HEK293 (cell line): ENCODE measurements around the gene IKZF1.

Source experiments
- CTCF ChIA-PET: fragments of 350-600 bp; formaldehyde crosslinking; extraction: SDS; loops from one replicate; lab custom pipeline; 2021; ENCODE audit warnings: antibody characterized with exemption; lab: Yijun Ruan, JAX
- POLR2A ChIA-PET: fragments of 300-600 bp; formaldehyde crosslinking; extraction: SDS; loops from one replicate; lab custom pipeline; 2020; ENCODE audit warnings: antibody characterized with exemption, inconsistent platforms; lab: Yijun Ruan, JAX
- H3K27ac ChIP-seq: fragments of 200-500 bp; sonication (Bioruptor generic); 2 replicates; pipeline ENCODE4 v1.5.1; 2014; ENCODE audit warnings: low read depth, low read length, control low read depth, inconsistent platforms; ENCODE audit errors: extremely low read depth
- H3K36me3 ChIP-seq, 2 experiments: fragments of 200-500 bp in 1 of 2; sonication (Bioruptor generic) in 1 of 2; 1 replicate in 1 of 2; 2 replicates in 1 of 2; pipeline ENCODE4 v1.5.1; 2014 to 2017; ENCODE audit warnings: inconsistent platforms in 2 of 2, low read length in 2 of 2; ENCODE audit not compliant: control insufficient read depth in 2 of 2, insufficient read depth in 1 of 2
- H3K4me1 ChIP-seq: fragments of 200-500 bp; sonication (Bioruptor generic); 2 replicates; pipeline ENCODE4 v1.5.1; 2014; ENCODE audit warnings: mild to moderate bottlenecking, low read length, inconsistent platforms; ENCODE audit not compliant: control insufficient read depth, insufficient read depth
- H3K4me3 ChIP-seq: 2 replicates; pipeline ENCODE4 v1.5.1; 2011; ENCODE audit warnings: low read depth, mild to moderate bottlenecking, control low read depth, low read length, moderate library complexity
- H3K9me3 ChIP-seq: fragments of 200-500 bp; sonication (Bioruptor generic); 2 replicates; pipeline ENCODE4 v1.5.1; 2014; ENCODE audit warnings: low read depth, low read length, inconsistent platforms; ENCODE audit not compliant: control insufficient read depth, insufficient read depth
- FEZF1 ChIP-seq: fragments of 450-650 bp; formaldehyde crosslinking; IDR thresholded peaks from 2 replicates; pipeline ENCODE4 v1.5.1; 2016; ENCODE audit warnings: missing biosample characterization, missing genetic modification characterization
- GLI4 ChIP-seq: fragments of 450-650 bp; formaldehyde crosslinking; IDR thresholded peaks from 2 replicates; pipeline ENCODE4 v1.5.1; 2016; ENCODE audit warnings: missing biosample characterization, missing genetic modification characterization
- MEIS1 ChIP-seq: sonication (generic); formaldehyde crosslinking; IDR thresholded peaks from 2 replicates; pipeline ENCODE4 v1.8.1; 2022; ENCODE audit warnings: missing genetic modification reagents, mild to moderate bottlenecking, borderline replicate concordance
- PRDM2 ChIP-seq: fragments of 450-650 bp; formaldehyde crosslinking; IDR thresholded peaks from 2 replicates; pipeline ENCODE4 v1.5.1; 2016; ENCODE audit warnings: missing biosample characterization, missing genetic modification characterization, borderline replicate concordance
- PRDM6 ChIP-seq: fragments of 450-650 bp; formaldehyde crosslinking; IDR thresholded peaks from 2 replicates; pipeline ENCODE4 v1.5.1; 2017; ENCODE audit warnings: missing biosample characterization, missing genetic modification characterization
- SALL2 ChIP-seq: fragments of 450-650 bp; formaldehyde crosslinking; IDR thresholded peaks from 2 replicates; pipeline ENCODE4 v1.5.0; 2017; ENCODE audit warnings: missing biosample characterization, mild to moderate bottlenecking, missing genetic modification characterization, borderline replicate concordance
- ZBTB10 ChIP-seq: fragments of 450-650 bp; formaldehyde crosslinking; IDR thresholded peaks from 2 replicates; pipeline ENCODE4 v1.5.1; 2016; ENCODE audit warnings: missing biosample characterization, missing genetic modification characterization
- ZNF114 ChIP-seq: fragments of 450-650 bp; formaldehyde crosslinking; IDR thresholded peaks from 2 replicates; pipeline ENCODE4 v1.5.0; 2017; ENCODE audit warnings: missing biosample characterization, missing genetic modification characterization
- ZNF248 ChIP-seq: fragments of 450-650 bp; formaldehyde crosslinking; IDR thresholded peaks from 2 replicates; pipeline ENCODE4 v1.5.1; 2017; ENCODE audit warnings: missing biosample characterization, missing genetic modification characterization
- ZNF324 ChIP-seq: fragments of 450-650 bp; formaldehyde crosslinking; IDR thresholded peaks from 2 replicates; pipeline ENCODE4 v1.5.1; 2016; ENCODE audit warnings: missing biosample characterization, missing genetic modification characterization
- ZNF354C ChIP-seq: fragments of 450-650 bp; formaldehyde crosslinking; IDR thresholded peaks from 2 replicates; pipeline ENCODE4 v1.5.1; 2016; ENCODE audit warnings: missing biosample characterization, missing genetic modification characterization, low read depth, borderline replicate concordance
- ZNF366 ChIP-seq: fragments of 450-650 bp; formaldehyde crosslinking; conservative IDR thresholded peaks from 2 replicates; pipeline ENCODE4 v1.5.1; 2016; ENCODE audit warnings: missing biosample characterization, missing genetic modification characterization
- ZNF544 ChIP-seq: fragments of 450-650 bp; formaldehyde crosslinking; IDR thresholded peaks from 2 replicates; pipeline ENCODE4 v1.5.0; 2017; ENCODE audit warnings: missing biosample characterization, missing genetic modification characterization
- ZNF677 ChIP-seq: fragments of 450-650 bp; IDR thresholded peaks from 2 replicates; pipeline ENCODE4 v1.5.0; 2018; ENCODE audit warnings: missing biosample characterization, mild to moderate bottlenecking, missing genetic modification characterization, moderate library complexity
- ZNF777 ChIP-seq: fragments of 450-650 bp; formaldehyde crosslinking; IDR thresholded peaks from 2 replicates; pipeline ENCODE4 v1.5.1; 2017; ENCODE audit warnings: missing biosample characterization, missing genetic modification characterization, borderline replicate concordance
- ZSCAN30 ChIP-seq: fragments of 450-650 bp; IDR thresholded peaks from 2 replicates; pipeline ENCODE4 v1.5.1; 2018; ENCODE audit warnings: missing biosample characterization, mild to moderate bottlenecking, missing genetic modification characterization, moderate library complexity

Gene IKZF1

GRCh38 chr7:50362142-50362541, 57.6 kb downstream of the IKZF1 start:
- POLR2A ChIA-PET, result no interaction called here
- H3K4me3 ChIP-seq, result no peak overlapping the region
- H3K27ac ChIP-seq, result no peak overlapping the region
- H3K36me3 ChIP-seq, result no peaks in the 10 kb centered on the region
- no peaks in the 10 kb centered on the region for H3K4me1 ChIP-seq
- TF ChIP-seq ZNF354C (tag by site-specific recombination) (no peak), ZNF324 (no peak), ZBTB10 (no peak), ZSCAN30 (tag by site-specific recombination) (no peak), ZNF248 (no peak), FEZF1 (no peak), ZNF114 (no peak), ZNF544 (tag by site-specific recombination) (no peak)
- CTCF ChIA-PET, result interaction anchor here (0.7 to 1.1 kb wide), 2 partner anchors 220 to 819 kb away, joined by 3 read pairs; no protein-coding TSS in a partner anchor
- no peaks in the 10 kb centered on the region for H3K9me3 ChIP-seq

GRCh38 chr7:50362712-50363282, 58.3 kb downstream of the IKZF1 start:
- TF ChIP-seq ZNF544 (tag by site-specific recombination) (no peak), PRDM2 (tag by site-specific recombination) (no peak), ZNF366 (tag by site-specific recombination) (no peak), SALL2 (no peak), ZNF677 (tag by site-specific recombination) (no peak), PRDM6 (tag by site-specific recombination) (no peak), GLI4 (tag by site-specific recombination) (no peak), ZNF777 (tag by site-specific recombination) (no peak), MEIS1 (CRISPR knock-in tag) (no peak)
- H3K27ac ChIP-seq, result no peak overlapping the region
- H3K4me1 ChIP-seq, result no peaks in the 10 kb centered on the region
- no peaks in the 10 kb centered on the region for H3K9me3 ChIP-seq
- POLR2A ChIA-PET, result no interaction called here
- no peaks in the 10 kb centered on the region for H3K36me3 ChIP-seq
- no peak overlapping the region for H3K4me3 ChIP-seq
- CTCF ChIA-PET, result interaction anchor here (0.6 to 1.3 kb wide), 5 partner anchors 16 to 1826 kb away, joined by 3 to 4 read pairs (median 3); no protein-coding TSS in a partner anchor
